Upper lobe of right lung (tissue), 1 donor: ENCODE measurements around the gene ETDC. TPM values are rescaled to one million over a fixed set of nuclear protein-coding genes. Genes with fewer than 3 reads are reported as not detected.
"Not testable (repeated sequence)": the region's sequence is repeated elsewhere in the genome, so short reads cannot be mapped to it uniquely, and the experiment has no call there.

Experiments
- ATAC-seq: fragments of 200-7000 bp; cut with Tn5 transposase; one replicate; pipeline ENCODE4 v1.9.1; 2020; ENCODE audit warnings: mild to moderate bottlenecking, moderate library complexity
- DNase-seq: peaks from one replicate; pipeline ENCODE4 v3.0.0-alpha.2; 2020
- H3K27ac ChIP-seq: fragments of 200-600 bp; one replicate; pipeline ENCODE4 v1.8.0; 2022
- H3K27me3 ChIP-seq: fragments of 200-600 bp; one replicate; pipeline ENCODE4 v1.8.0; 2022; ENCODE audit warnings: mild to moderate bottlenecking
- H3K36me3 ChIP-seq: fragments of 200-600 bp; one replicate; pipeline ENCODE4 v1.8.0; 2022
- H3K4me1 ChIP-seq: fragments of 200-600 bp; one replicate; pipeline ENCODE4 v1.8.0; 2022
- H3K4me3 ChIP-seq: fragments of 200-600 bp; one replicate; pipeline ENCODE4 v1.8.0; 2022; ENCODE audit warnings: mild to moderate bottlenecking
- H3K9me3 ChIP-seq: fragments of 200-600 bp; one replicate; pipeline ENCODE4 v1.8.0; 2022
- CTCF ChIP-seq: fragments of 200-600 bp; IDR thresholded peaks from one replicate; pipeline ENCODE4 v1.8.0; 2022; ENCODE audit warnings: antibody characterized with exemption
- intact Hi-C: fragments of 100-400 bp; cut with DNase I; formaldehyde crosslinking; loops from one replicate; pipeline ENCODE4 v1.11.0; 2022
- total RNA-seq: library from RNA; stranded (reverse); fragmentation: NEBNext Ultra II Directional; extraction: Animal tissue kit (Norgen Biotek cat#: 25700); gene quantifications from one replicate; pipeline ENCODE4 v1.2.1, GENCODE V29; 2021
- donor health status: DM: no; HTN: yes; CAD: no; lungs with severe emphysema.

Gene ETDC
- total RNA-seq, 1 donor from 2014 or later = not detected

- intact Hi-C loops = no loop called here
- H3K27me3 ChIP-seq = no peaks in the 10 kb centered on the region
Measured at GRCh38 chrX:135308345-135308855, 880 bp upstream of the ETDC start.

GRCh38 chrX:135315864-135316263 is 6.6 kb downstream of the ETDC start:
- intact Hi-C loops = no loop called here
- DNase-seq (no peak), ATAC-seq (no peak)
- Histone ChIP-seq H3K27me3 (no peaks in the 10 kb centered on the region), H3K9me3 (peaks cover 4% of the 10 kb centered on the region), H3K4me3 (no peak overlapping the region), H3K36me3 (no peaks in the 10 kb centered on the region), H3K27ac (no peak overlapping the region), H3K4me1 (no peaks in the 10 kb centered on the region)
- no peak for TF ChIP-seq CTCF

More at GRCh38 chrX:135308345-135308855, 880 bp upstream of the ETDC start:
- H3K9me3 ChIP-seq = peaks cover 4% of the 10 kb centered on the region
- DNase-seq (no peak), ATAC-seq (no peak)
- no peaks in the 10 kb centered on the region for H3K36me3 ChIP-seq
- no peak for TF ChIP-seq CTCF
- H3K4me3 ChIP-seq = no peak overlapping the region
- no peaks in the 10 kb centered on the region for H3K4me1 ChIP-seq
- H3K27ac ChIP-seq = no peak overlapping the region

- Histone ChIP-seq H3K36me3 (no peaks in the 10 kb centered on the region), H3K27me3 (no peaks in the 10 kb centered on the region), H3K4me1 (no peaks in the 10 kb centered on the region), H3K9me3 (no peaks in the 10 kb centered on the region), H3K27ac (no peak overlapping the region), H3K4me3 (no peak overlapping the region)
- intact Hi-C loops = no loop called here
- DNase-seq = no peak
- no peak for TF ChIP-seq CTCF
- ATAC-seq = no peak
Measured at GRCh38 chrX:135324463-135324862, 15.2 kb downstream of the ETDC start.

GRCh38 chrX:135325036-135325818 is 15.9 kb downstream of the ETDC start:
- H3K27me3 ChIP-seq, H3K4me1 ChIP-seq, H3K27ac ChIP-seq, H3K36me3 ChIP-seq, H3K4me3 ChIP-seq, ATAC-seq, DNase-seq, intact Hi-C loops, H3K9me3 ChIP-seq: not testable (repeated sequence)

GRCh38 chrX:135327299-135327698 is 18.0 kb downstream of the ETDC start:
- DNase-seq (no peak), ATAC-seq (no peak)

More at GRCh38 chrX:135327299-135327698, 18.0 kb downstream of the ETDC start:
- H3K27ac ChIP-seq = no peak overlapping the region
- no peak overlapping the region for H3K4me3 ChIP-seq
- no peaks in the 10 kb centered on the region for H3K27me3 ChIP-seq
- intact Hi-C loops = no loop called here
- no peaks in the 10 kb centered on the region for H3K4me1 ChIP-seq
- no peaks in the 10 kb centered on the region for H3K9me3 ChIP-seq
- H3K36me3 ChIP-seq = no peaks in the 10 kb centered on the region
- no peak for TF ChIP-seq CTCF
